ENCODE results near the gene ZNF860. TPM values are rescaled to one million over a fixed set of nuclear protein-coding genes. Genes with fewer than 3 reads are reported as not detected.

The ZNF860 gene
- total RNA-seq, 1 donor from 2014 or later: 1.2 TPM

DNA sequence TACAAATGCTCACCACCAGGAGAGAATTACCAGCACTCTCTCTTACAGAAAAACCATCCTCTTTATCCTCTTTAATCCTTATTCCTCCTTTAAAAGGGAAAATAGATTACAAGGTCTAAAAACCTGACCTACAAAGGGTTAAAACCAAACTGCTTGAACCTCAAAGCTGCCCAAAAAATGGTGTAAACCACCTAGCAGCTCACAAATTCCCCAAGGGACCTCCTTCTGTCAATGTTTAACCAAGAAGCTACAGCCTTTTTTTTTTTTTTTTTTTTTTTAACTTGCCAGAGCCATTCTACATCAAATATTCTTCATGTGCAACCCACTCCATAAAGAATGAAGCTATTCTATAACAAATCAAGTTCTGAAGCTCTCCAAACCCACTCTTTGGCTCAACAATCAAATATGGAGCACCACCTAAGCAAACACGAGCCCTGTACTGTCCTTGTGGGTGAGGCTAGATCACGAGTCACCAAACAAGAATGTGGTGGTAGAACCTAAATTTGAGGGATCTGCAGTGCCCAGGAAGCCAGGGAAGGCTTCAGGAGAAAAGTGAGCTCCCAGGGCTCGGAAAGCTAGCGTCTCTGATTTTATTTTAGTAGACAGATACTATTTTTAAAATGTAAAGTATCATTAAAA is 20.6 kb upstream of the ZNF860 start:
- peaks cover 31% of the 10 kb centered on the region for H3K4me1 Mint-ChIP-seq

DNA sequence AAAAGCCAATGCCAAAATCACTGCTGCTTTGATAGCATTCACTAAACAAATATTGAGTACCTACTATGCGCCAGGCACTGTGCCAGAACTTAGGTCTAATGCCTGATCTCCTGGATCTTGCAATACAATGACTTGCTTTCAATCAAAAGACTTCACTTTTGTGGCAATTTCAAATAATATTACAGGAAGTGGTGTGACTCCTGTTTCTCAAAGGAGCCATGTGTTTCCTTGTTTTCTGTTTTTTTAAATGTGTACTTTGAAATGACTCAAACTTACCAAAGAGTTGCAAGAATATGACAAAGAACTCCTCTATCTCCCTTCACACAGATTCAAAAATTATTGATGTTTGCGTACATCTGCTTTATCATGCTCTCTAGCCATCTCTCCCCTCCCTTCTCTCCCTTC is 18.7 kb upstream of the ZNF860 start:
- DNase-seq (ENCODE audit: low spot score in 2 of 2, unreplicated experiment in 2 of 2): no peak
- no peaks in the 10 kb centered on the region for H3K9me3 Mint-ChIP-seq
- no peak overlapping the region for H3K4me3 Mint-ChIP-seq
- H3K27ac Mint-ChIP-seq: no peak overlapping the region
- no peaks in the 10 kb centered on the region for H3K36me3 Mint-ChIP-seq
- peaks cover 33% of the 10 kb centered on the region for H3K4me1 Mint-ChIP-seq
- TF ChIP-seq CTCF (IDR thresholded peaks at IDR 0.05; ENCODE audit: unreplicated experiment): no peak
- H3K27me3 Mint-ChIP-seq (ENCODE audit: low read depth): peaks cover 4% of the 10 kb centered on the region

More for the DNA sequence above, 20.6 kb upstream of the ZNF860 start:
- DNase-seq (ENCODE audit: low spot score in 2 of 2, unreplicated experiment in 2 of 2): no peak
- H3K27ac Mint-ChIP-seq: peak overlapping the region; percentile 40
- no peaks in the 10 kb centered on the region for H3K36me3 Mint-ChIP-seq
- H3K9me3 Mint-ChIP-seq: peaks cover under 1% of the 10 kb centered on the region
- peaks cover 4% of the 10 kb centered on the region for H3K27me3 Mint-ChIP-seq (ENCODE audit: low read depth)
- H3K4me3 Mint-ChIP-seq: no peak overlapping the region
- no peak for TF ChIP-seq CTCF (IDR thresholded peaks at IDR 0.05; ENCODE audit: unreplicated experiment)

DNA sequence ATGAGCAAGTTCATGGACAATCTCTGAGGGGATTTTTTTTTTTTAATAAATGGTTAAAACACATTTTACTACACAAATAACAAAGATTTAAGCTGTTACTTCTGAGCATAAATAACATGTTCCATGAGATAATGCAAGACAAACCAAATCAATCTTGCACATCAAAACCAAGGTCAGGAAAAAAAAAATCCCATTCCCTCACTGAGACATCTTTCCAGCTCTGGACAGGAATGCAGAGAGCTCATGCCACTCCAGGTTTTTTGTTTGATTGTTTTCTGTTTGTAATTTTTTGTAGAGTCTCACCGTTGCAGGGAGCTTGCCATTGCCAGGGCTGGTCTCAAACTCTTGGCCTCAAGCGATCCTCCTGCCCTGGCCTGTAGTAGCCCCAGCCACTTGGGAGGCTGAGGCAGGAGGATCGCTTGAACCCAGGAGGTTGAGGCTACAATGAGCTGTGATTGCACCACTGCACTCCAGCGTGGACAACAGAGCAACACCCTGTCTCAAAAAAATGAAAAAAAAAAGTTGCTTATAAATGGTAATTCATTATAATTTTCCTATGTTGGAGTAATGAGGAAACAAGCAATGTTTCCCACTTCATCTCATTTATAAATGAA is 14.5 kb upstream of the ZNF860 start:
- Mint-ChIP-seq H3K27ac (no peak overlapping the region), H3K36me3 (no peaks in the 10 kb centered on the region), H3K4me1 (peaks cover 28% of the 10 kb centered on the region), H3K4me3 (no peak overlapping the region), H3K27me3 (ENCODE audit: low read depth) (peaks cover 1% of the 10 kb centered on the region), H3K9me3 (no peaks in the 10 kb centered on the region)
- no peak for TF ChIP-seq CTCF (IDR thresholded peaks at IDR 0.05; ENCODE audit: unreplicated experiment)
- no peak for DNase-seq (ENCODE audit: low spot score in 2 of 2, unreplicated experiment in 2 of 2)

GRCh38 chr3:31967592-31967991 is 14.0 kb upstream of the ZNF860 start:
- Mint-ChIP-seq H3K27ac (peak overlapping the region; percentile 30), H3K4me3 (no peak overlapping the region), H3K36me3 (no peaks in the 10 kb centered on the region), H3K4me1 (peaks cover 28% of the 10 kb centered on the region), H3K9me3 (no peaks in the 10 kb centered on the region), H3K27me3 (ENCODE audit: low read depth) (peaks cover 1% of the 10 kb centered on the region)
- no peak for DNase-seq (ENCODE audit: low spot score in 2 of 2, unreplicated experiment in 2 of 2)
- no peak for TF ChIP-seq CTCF (IDR thresholded peaks at IDR 0.05; ENCODE audit: unreplicated experiment)

GRCh38 chr3:31968369-31968926 is 13.1 kb upstream of the ZNF860 start:
- Mint-ChIP-seq H3K4me1 (peaks cover 28% of the 10 kb centered on the region), H3K4me3 (no peak overlapping the region), H3K36me3 (no peaks in the 10 kb centered on the region), H3K27me3 (ENCODE audit: low read depth) (peaks cover 1% of the 10 kb centered on the region), H3K27ac (peak overlapping the region; percentile 60), H3K9me3 (no peaks in the 10 kb centered on the region)
- DNase-seq (ENCODE audit: low spot score in 2 of 2, unreplicated experiment in 2 of 2): no peak
- TF ChIP-seq CTCF (IDR thresholded peaks at IDR 0.05; ENCODE audit: unreplicated experiment): no peak
